AG10803 (cell line): ENCODE data around the gene DPH6.

ENCODE experiments used
- DNase-seq: peaks from one replicate; pipeline ENCODE4 v3.0.0; 2010; ENCODE audit warnings: low read depth
- H3K4me3 ChIP-seq: 2 replicates; pipeline ENCODE4 v1.5.1; 2011; ENCODE audit warnings: mild to moderate bottlenecking, low read length, control low read depth
- CTCF ChIP-seq: conservative IDR thresholded peaks from 2 replicates; pipeline ENCODE4 v1.5.1; 2011; ENCODE audit warnings: mild to moderate bottlenecking, low read length, control low read depth, inconsistent platforms

Gene DPH6

GRCh38 chr15:35477312-35478262 lies 68.4 kb downstream of the DPH6 start:
- no peak for TF ChIP-seq CTCF
- no peak overlapping the region for H3K4me3 ChIP-seq
- DNase-seq = no peak

- no peak for TF ChIP-seq CTCF
Measured at GRCh38 chr15:35471024-35471423, 74.9 kb downstream of the DPH6 start.

GRCh38 chr15:35470441-35470840 lies 75.5 kb downstream of the DPH6 start:
- no peak for TF ChIP-seq CTCF
- no peak for DNase-seq
- no peak overlapping the region for H3K4me3 ChIP-seq

More at GRCh38 chr15:35471024-35471423, 74.9 kb downstream of the DPH6 start:
- no peak for DNase-seq
- no peak overlapping the region for H3K4me3 ChIP-seq

GRCh38 chr15:35466476-35466875 lies 79.5 kb downstream of the DPH6 start:
- no peak for DNase-seq
- H3K4me3 ChIP-seq = no peak overlapping the region
- no peak for TF ChIP-seq CTCF

GRCh38 chr15:35465783-35466182 lies 80.2 kb downstream of the DPH6 start:
- no peak overlapping the region for H3K4me3 ChIP-seq
- no peak for DNase-seq
- no peak for TF ChIP-seq CTCF

- DNase-seq = no peak
- no peak overlapping the region for H3K4me3 ChIP-seq
- TF ChIP-seq CTCF = no peak
Measured at GRCh38 chr15:35460616-35461015, 85.3 kb downstream of the DPH6 start.

GRCh38 chr15:35458176-35458856 lies 87.6 kb downstream of the DPH6 start:
- H3K4me3 ChIP-seq = no peak overlapping the region
- no peak for TF ChIP-seq CTCF
- DNase-seq = no peak
